Activated CD4-positive, alpha-beta memory T cell treated with anti-CD3 and anti-CD28 coated beads, Interleukin-2, amount 10 ng/mL, durations not matched to agents 7 days and 5 days (primary cell): ENCODE results near the gene TMEM213. TPM values are rescaled to one million over a fixed set of nuclear protein-coding genes. Genes with fewer than 3 reads are reported as not detected.
"Not testable (repeated sequence)": the region's sequence is repeated elsewhere in the genome, so short reads cannot be mapped to it uniquely, and the experiment has no call there.

Experiments used
- CTCF ChIA-PET: fragments of 350-600 bp; sonication (Branson Sonifier 250); formaldehyde crosslinking; loops from one replicate; lab custom pipeline; 2021; ENCODE audit warnings: antibody characterized with exemption, inconsistent platforms; lab: Charles Lee
- POLR2A ChIA-PET: fragments of 350-600 bp; sonication (Branson Sonifier 250); formaldehyde crosslinking; loops from one replicate; lab custom pipeline; 2021; ENCODE audit warnings: antibody characterized with exemption; lab: Charles Lee
- DNase-seq: peaks from one replicate; pipeline ENCODE4 v3.0.0-alpha.2; 2020
- H3K27ac Mint-ChIP-seq: one replicate; pipeline ENCODE4 v1.8.0; 2021; ENCODE audit warnings: mild to moderate bottlenecking, mixed read lengths
- H3K27me3 Mint-ChIP-seq: one replicate; pipeline ENCODE4 v1.8.0; 2021; ENCODE audit warnings: mixed read lengths
- H3K36me3 Mint-ChIP-seq: one replicate; pipeline ENCODE4 v1.8.0; 2021; ENCODE audit warnings: low read depth, mixed read lengths
- H3K4me1 Mint-ChIP-seq: one replicate; pipeline ENCODE4 v1.8.0; 2021; ENCODE audit warnings: mixed read lengths
- H3K4me3 Mint-ChIP-seq: one replicate; pipeline ENCODE4 v1.8.0; 2021; ENCODE audit warnings: mild to moderate bottlenecking, mixed read lengths
- H3K9me3 Mint-ChIP-seq: one replicate; pipeline ENCODE4 v1.8.0; 2021; ENCODE audit warnings: mixed read lengths
- total RNA-seq, 2 experiments: library from RNA; stranded (reverse); gene quantifications; one replicate each; pipeline ENCODE4 v1.2.3, GENCODE V29; 2021

Gene TMEM213
- total RNA-seq, 2 experiments from 2014 or later = 0.73 to 1.1 TPM

- ChIA-PET CTCF (interaction anchor here (1.9 kb wide), 1 partner anchor 30 kb away, joined by 7 read pairs; no protein-coding TSS in a partner anchor), POLR2A (no interaction called here)
- no peaks in the 10 kb centered on the region for H3K9me3 Mint-ChIP-seq
Measured at GRCh38 chr7:138768241-138768640, 29.6 kb upstream of the TMEM213 start.

GRCh38 chr7:138770904-138771303 is 26.9 kb upstream of the TMEM213 start:
- CTCF ChIA-PET = no interaction called here
- no peak for DNase-seq
- Mint-ChIP-seq H3K4me1 (peaks cover 1% of the 10 kb centered on the region), H3K4me3 (no peak overlapping the region), H3K27me3 (peaks cover 4% of the 10 kb centered on the region), H3K36me3 (no peaks in the 10 kb centered on the region), H3K9me3 (no peaks in the 10 kb centered on the region), H3K27ac (no peak overlapping the region)
- POLR2A ChIA-PET = no interaction called here

More at GRCh38 chr7:138768241-138768640, 29.6 kb upstream of the TMEM213 start:
- no peak for DNase-seq
- Mint-ChIP-seq H3K27ac (no peak overlapping the region), H3K27me3 (peaks cover 4% of the 10 kb centered on the region), H3K4me1 (peaks cover 1% of the 10 kb centered on the region), H3K36me3 (no peaks in the 10 kb centered on the region), H3K4me3 (no peak overlapping the region)

GRCh38 chr7:138773176-138773575 is 24.6 kb upstream of the TMEM213 start:
- H3K27me3 Mint-ChIP-seq = peaks cover 4% of the 10 kb centered on the region
- ChIA-PET CTCF (no interaction called here), POLR2A (no interaction called here)
- H3K9me3 Mint-ChIP-seq = no peaks in the 10 kb centered on the region
- H3K36me3 Mint-ChIP-seq = no peaks in the 10 kb centered on the region
- peaks cover 1% of the 10 kb centered on the region for H3K4me1 Mint-ChIP-seq
- H3K4me3 Mint-ChIP-seq = no peak overlapping the region
- DNase-seq = no peak
- no peak overlapping the region for H3K27ac Mint-ChIP-seq

GRCh38 chr7:138773817-138774216 is 24.0 kb upstream of the TMEM213 start:
- H3K4me1 Mint-ChIP-seq = peaks cover 1% of the 10 kb centered on the region
- ChIA-PET POLR2A (no interaction called here), CTCF (interaction anchor here (0.6 kb wide), 1 partner anchor 25 kb away, joined by 3 read pairs; no protein-coding TSS in a partner anchor)
- no peak overlapping the region for H3K4me3 Mint-ChIP-seq
- no peak for DNase-seq
- peaks cover 4% of the 10 kb centered on the region for H3K27me3 Mint-ChIP-seq
- H3K9me3 Mint-ChIP-seq = no peaks in the 10 kb centered on the region
- no peaks in the 10 kb centered on the region for H3K36me3 Mint-ChIP-seq
- H3K27ac Mint-ChIP-seq = no peak overlapping the region

GRCh38 chr7:138776166-138776833 is 21.5 kb upstream of the TMEM213 start:
- no peak for DNase-seq
- no peaks in the 10 kb centered on the region for H3K9me3 Mint-ChIP-seq
- ChIA-PET CTCF (no interaction called here), POLR2A (no interaction called here)
- no peaks in the 10 kb centered on the region for H3K36me3 Mint-ChIP-seq
- H3K4me1 Mint-ChIP-seq = no peaks in the 10 kb centered on the region
- no peaks in the 10 kb centered on the region for H3K27me3 Mint-ChIP-seq
- H3K27ac Mint-ChIP-seq = no peak overlapping the region
- no peak overlapping the region for H3K4me3 Mint-ChIP-seq

- no peak overlapping the region for H3K4me3 Mint-ChIP-seq
- peaks cover 7% of the 10 kb centered on the region for H3K9me3 Mint-ChIP-seq
- H3K27me3 Mint-ChIP-seq = peaks cover 6% of the 10 kb centered on the region
- H3K4me1 Mint-ChIP-seq = no peaks in the 10 kb centered on the region
- CTCF ChIA-PET = no interaction called here
- no peak overlapping the region for H3K27ac Mint-ChIP-seq
- POLR2A ChIA-PET = no interaction called here
- no peak for DNase-seq
- H3K36me3 Mint-ChIP-seq = peaks cover 3% of the 10 kb centered on the region
Measured at GRCh38 chr7:138781004-138781403, 16.8 kb upstream of the TMEM213 start.

- Mint-ChIP-seq H3K27ac (no peak overlapping the region), H3K36me3 (peaks cover 7% of the 10 kb centered on the region), H3K9me3 (peaks cover 16% of the 10 kb centered on the region), H3K4me3 (no peak overlapping the region), H3K4me1 (no peaks in the 10 kb centered on the region), H3K27me3 (peaks cover 20% of the 10 kb centered on the region)
- CTCF ChIA-PET = no interaction called here
- DNase-seq = no peak
- POLR2A ChIA-PET = no interaction called here
Measured at GRCh38 chr7:138784692-138785091, 13.1 kb upstream of the TMEM213 start.

- peaks cover 7% of the 10 kb centered on the region for H3K36me3 Mint-ChIP-seq
- peaks cover 20% of the 10 kb centered on the region for H3K27me3 Mint-ChIP-seq
- no peak overlapping the region for H3K4me3 Mint-ChIP-seq
- ChIA-PET CTCF (interaction anchor here (0.7 kb wide), 1 partner anchor 130 kb away, joined by 5 read pairs; no protein-coding TSS in a partner anchor), POLR2A (no interaction called here)
- H3K4me1 Mint-ChIP-seq = no peaks in the 10 kb centered on the region
- H3K27ac Mint-ChIP-seq = no peak overlapping the region
- H3K9me3 Mint-ChIP-seq = peaks cover 16% of the 10 kb centered on the region
- no peak for DNase-seq
Measured at GRCh38 chr7:138785587-138786437, 12.0 kb upstream of the TMEM213 start.

- Mint-ChIP-seq H3K27me3 (peaks cover 9% of the 10 kb centered on the region), H3K4me3 (no peak overlapping the region), H3K9me3 (no peaks in the 10 kb centered on the region), H3K27ac (no peak overlapping the region), H3K4me1 (peaks cover 25% of the 10 kb centered on the region), H3K36me3 (no peaks in the 10 kb centered on the region)
- DNase-seq = no peak
- ChIA-PET POLR2A (no interaction called here), CTCF (no interaction called here)
Measured at GRCh38 chr7:138796038-138796615, 1.7 kb upstream of the TMEM213 start.

- DNase-seq, POLR2A ChIA-PET, H3K36me3 Mint-ChIP-seq, H3K4me3 Mint-ChIP-seq, H3K27me3 Mint-ChIP-seq, H3K27ac Mint-ChIP-seq, CTCF ChIA-PET, H3K9me3 Mint-ChIP-seq: not testable (repeated sequence)
- peaks cover 25% of the 10 kb centered on the region for H3K4me1 Mint-ChIP-seq
Measured at GRCh38 chr7:138797046-138797445, 748 bp upstream of the TMEM213 start.

GRCh38 chr7:138798836-138799235 is 1.0 kb downstream of the TMEM213 start:
- Mint-ChIP-seq H3K4me3 (no peak overlapping the region), H3K27me3 (peaks cover 5% of the 10 kb centered on the region), H3K4me1 (peaks cover 25% of the 10 kb centered on the region), H3K9me3 (no peaks in the 10 kb centered on the region), H3K27ac (no peak overlapping the region), H3K36me3 (no peaks in the 10 kb centered on the region)
- no peak for DNase-seq
- CTCF ChIA-PET = no interaction called here
- POLR2A ChIA-PET = no interaction called here

GRCh38 chr7:138799336-138800000 is 1.7 kb downstream of the TMEM213 start:
- Mint-ChIP-seq H3K9me3 (no peaks in the 10 kb centered on the region), H3K36me3 (no peaks in the 10 kb centered on the region), H3K4me3 (no peak overlapping the region), H3K4me1 (peaks cover 27% of the 10 kb centered on the region), H3K27ac (no peak overlapping the region), H3K27me3 (peaks cover 7% of the 10 kb centered on the region)
- no peak for DNase-seq
- POLR2A ChIA-PET = no interaction called here
- CTCF ChIA-PET = no interaction called here

GRCh38 chr7:138801256-138801655 is 3.5 kb downstream of the TMEM213 start:
- Mint-ChIP-seq H3K36me3 (no peaks in the 10 kb centered on the region), H3K27ac (no peak overlapping the region), H3K9me3 (no peaks in the 10 kb centered on the region), H3K27me3 (peaks cover 7% of the 10 kb centered on the region), H3K4me1 (peaks cover 34% of the 10 kb centered on the region), H3K4me3 (no peak overlapping the region)
- ChIA-PET CTCF (interaction anchor here (0.6 kb wide), 1 partner anchor 660 kb away, joined by 3 read pairs; no protein-coding TSS in a partner anchor), POLR2A (no interaction called here)
- DNase-seq = no peak
